Measurements from ENCODE around the gene MROH8. TPM values are rescaled to one million over a fixed set of nuclear protein-coding genes. Genes with fewer than 3 reads are reported as not detected.

Gene MROH8
- total and polyA plus RNA-seq, 2 donors from 2014 or later, result 2.4 to 4.4 TPM

- no peak overlapping the region for H3K27ac ChIP-seq (ENCODE audit: low read depth in 2 of 2, low read length in 2 of 2)
- H3K4me3 ChIP-seq (ENCODE audit: low read length in 3 of 3), result no peak overlapping the region
- H3K4me1 ChIP-seq (ENCODE audit: control insufficient read depth in 2 of 3, insufficient read depth in 2 of 3, low read depth in 1 of 3, low read length in 3 of 3), result no peaks in the 10 kb centered on the region
- no peak for FAIRE-seq
- H3K9ac ChIP-seq (ENCODE audit: low read length in 3 of 3), result no peak overlapping the region
- peaks cover 2 to 36% (median 22%) of the 10 kb centered on the region in 3 donors for H3K36me3 ChIP-seq (ENCODE audit: control insufficient read depth in 2 of 3, insufficient read depth in 3 of 3, low read length in 3 of 3)
- no peak for DNase-seq
- intact Hi-C loops (cut with DNase I), result no loop called here
- H3K9me3 ChIP-seq (ENCODE audit: control insufficient read depth in 2 of 3, insufficient read depth in 1 of 3, low read length in 3 of 3), result no peaks in the 10 kb centered on the region
- H3K27me3 ChIP-seq (ENCODE audit: control insufficient read depth, insufficient read depth, low read length), result no peaks in the 10 kb centered on the region
- TF ChIP-seq CTCF (IDR thresholded peaks at IDR 0.05; ENCODE audit: borderline replicate concordance, extremely low read depth, insufficient read depth), result no peak
These were observed 41.4 kb upstream of the MROH8 start for GRCh38 chr20:37220731-37221130.

- no peak for TF ChIP-seq CTCF (IDR thresholded peaks at IDR 0.05; ENCODE audit: borderline replicate concordance, extremely low read depth, insufficient read depth)
- H3K27ac ChIP-seq (ENCODE audit: low read depth in 2 of 2, low read length in 2 of 2), result no peak overlapping the region
- intact Hi-C loops (cut with DNase I), result no loop called here
- DNase-seq, result no peak
- H3K27me3 ChIP-seq (ENCODE audit: control insufficient read depth, insufficient read depth, low read length), result no peaks in the 10 kb centered on the region
- H3K9me3 ChIP-seq (ENCODE audit: control insufficient read depth in 2 of 3, insufficient read depth in 1 of 3, low read length in 3 of 3), result no peaks in the 10 kb centered on the region
- FAIRE-seq, result no peak
- H3K9ac ChIP-seq (ENCODE audit: low read length in 3 of 3), result no peak overlapping the region
- H3K36me3 ChIP-seq (ENCODE audit: control insufficient read depth in 2 of 3, insufficient read depth in 3 of 3, low read length in 3 of 3), result peaks cover 0 to 29% (median 15%) of the 10 kb centered on the region in 3 donors
- H3K4me1 ChIP-seq (ENCODE audit: control insufficient read depth in 2 of 3, insufficient read depth in 2 of 3, low read depth in 1 of 3, low read length in 3 of 3), result no peaks in the 10 kb centered on the region
- H3K4me3 ChIP-seq (ENCODE audit: low read length in 3 of 3), result no peak overlapping the region
These were observed 40.7 kb upstream of the MROH8 start for GRCh38 chr20:37219751-37220668.

- intact Hi-C loops (cut with DNase I), result no loop called here
- no peak overlapping the region for H3K27ac ChIP-seq (ENCODE audit: low read depth in 2 of 2, low read length in 2 of 2)
- no peak for FAIRE-seq
- no peak overlapping the region for H3K9ac ChIP-seq (ENCODE audit: low read length in 3 of 3)
- TF ChIP-seq CTCF (IDR thresholded peaks at IDR 0.05; ENCODE audit: borderline replicate concordance, extremely low read depth, insufficient read depth), result no peak
- H3K27me3 ChIP-seq (ENCODE audit: control insufficient read depth, insufficient read depth, low read length), result no peaks in the 10 kb centered on the region
- H3K4me1 ChIP-seq (ENCODE audit: control insufficient read depth in 2 of 3, insufficient read depth in 2 of 3, low read depth in 1 of 3, low read length in 3 of 3), result no peaks in the 10 kb centered on the region
- no peak for DNase-seq
- H3K36me3 ChIP-seq (ENCODE audit: control insufficient read depth in 2 of 3, insufficient read depth in 3 of 3, low read length in 3 of 3), result peaks cover 3 to 24% (median 5%) of the 10 kb centered on the region in 3 donors
- no peaks in the 10 kb centered on the region for H3K9me3 ChIP-seq (ENCODE audit: control insufficient read depth in 2 of 3, insufficient read depth in 1 of 3, low read length in 3 of 3)
- no peak overlapping the region for H3K4me3 ChIP-seq (ENCODE audit: low read length in 3 of 3)
These were observed 39.6 kb upstream of the MROH8 start for GRCh38 chr20:37218976-37219375.

Data from kidney (tissue), 14 donors.